ENCODE data around the gene FOXS1. TPM values are rescaled to one million over a fixed set of nuclear protein-coding genes. Genes with fewer than 3 reads are reported as not detected.

Gene FOXS1
- total RNA-seq, 1 experiment from 2014 or later, result 0.22 TPM

- Histone ChIP-seq H2BK5ac (ENCODE audit: insufficient read length, low read length) (no peak overlapping the region), H2BK120ac (ENCODE audit: low read depth, low read length, poor library complexity, severe bottlenecking) (no peak overlapping the region), H3T11ph (ENCODE audit: low read length) (no peak overlapping the region), H3K56ac (ENCODE audit: insufficient read length, low read depth, low read length) (no peak overlapping the region), H3K4ac (ENCODE audit: low read depth, low read length) (no peak overlapping the region), H3K14ac (ENCODE audit: insufficient read depth, low read length) (no peak overlapping the region), H3K79me2 (ENCODE audit: insufficient read depth, low read length) (no peaks in the 10 kb centered on the region), H3K79me1 (ENCODE audit: insufficient read depth, low read depth, low read length, poor library complexity, severe bottlenecking) (no peaks in the 10 kb centered on the region), H3K4me1 (ENCODE audit: insufficient read depth, low read length) (no peaks in the 10 kb centered on the region), H2BK12ac (ENCODE audit: insufficient read length, low read depth, low read length) (no peak overlapping the region), H2AFZ (ENCODE audit: low read length) (no peak overlapping the region), H3K4me2 (ENCODE audit: insufficient read depth, insufficient read length, low read length) (no peak overlapping the region), H4K20me1 (ENCODE audit: control insufficient read depth, insufficient read depth, insufficient read length) (no peaks in the 10 kb centered on the region), H2BK15ac (ENCODE audit: low read depth, low read length) (no peak overlapping the region), H2AK5ac (ENCODE audit: insufficient read length, low read length) (no peak overlapping the region), H3K27me3 (ENCODE audit: insufficient read depth, low read length) (no peaks in the 10 kb centered on the region), H3K9me3 (ENCODE audit: control insufficient read depth, low read depth, low read length) (no peaks in the 10 kb centered on the region), H4K5ac (ENCODE audit: insufficient read length, low read depth, low read length) (no peak overlapping the region), H2BK20ac (ENCODE audit: low read depth, low read length, poor library complexity, severe bottlenecking) (no peak overlapping the region), H4K91ac (ENCODE audit: insufficient read length, low read depth, low read length) (no peak overlapping the region), H3K18ac (ENCODE audit: insufficient read length, low read depth, low read length) (no peak overlapping the region), H3K27ac (ENCODE audit: insufficient read length, low read depth, low read length) (no peak overlapping the region), H4K8ac (replicated peaks; ENCODE audit: insufficient read length, low read depth, low read length) (no peak overlapping the region), H3K23me2 (ENCODE audit: insufficient read length, low read depth, low read length, poor library complexity, severe bottlenecking) (no peaks in the 10 kb centered on the region), H3K23ac (ENCODE audit: insufficient read length, low read depth, low read length) (no peak overlapping the region), H3K9ac (ENCODE audit: extremely low read depth, insufficient read length, low read length) (no peak overlapping the region)
- no peak overlapping the region for H3K4me3 Mint-ChIP-seq
- no peak overlapping the region for H3K27ac Mint-ChIP-seq
- TF ChIP-seq, protein P1, sequence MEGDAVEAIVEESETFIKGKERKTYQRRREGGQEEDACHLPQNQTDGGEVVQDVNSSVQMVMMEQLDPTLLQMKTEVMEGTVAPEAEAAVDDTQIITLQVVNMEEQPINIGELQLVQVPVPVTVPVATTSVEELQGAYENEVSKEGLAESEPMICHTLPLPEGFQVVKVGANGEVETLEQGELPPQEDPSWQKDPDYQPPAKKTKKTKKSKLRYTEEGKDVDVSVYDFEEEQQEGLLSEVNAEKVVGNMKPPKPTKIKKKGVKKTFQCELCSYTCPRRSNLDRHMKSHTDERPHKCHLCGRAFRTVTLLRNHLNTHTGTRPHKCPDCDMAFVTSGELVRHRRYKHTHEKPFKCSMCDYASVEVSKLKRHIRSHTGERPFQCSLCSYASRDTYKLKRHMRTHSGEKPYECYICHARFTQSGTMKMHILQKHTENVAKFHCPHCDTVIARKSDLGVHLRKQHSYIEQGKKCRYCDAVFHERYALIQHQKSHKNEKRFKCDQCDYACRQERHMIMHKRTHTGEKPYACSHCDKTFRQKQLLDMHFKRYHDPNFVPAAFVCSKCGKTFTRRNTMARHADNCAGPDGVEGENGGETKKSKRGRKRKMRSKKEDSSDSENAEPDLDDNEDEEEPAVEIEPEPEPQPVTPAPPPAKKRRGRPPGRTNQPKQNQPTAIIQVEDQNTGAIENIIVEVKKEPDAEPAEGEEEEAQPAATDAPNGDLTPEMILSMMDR (conservative IDR thresholded peaks at IDR 0.05), result no peak
- H3K4me1 Mint-ChIP-seq, result no peaks in the 10 kb centered on the region
- no CpG with 5 or more reads among the region's 3 CpGs for WGBS (ENCODE audit: extremely low coverage, insufficient read length, low lambda C conversion rate)
- no peaks in the 10 kb centered on the region for H3K27me3 Mint-ChIP-seq (ENCODE audit: low read depth)
- no peak for DNase-seq
- no peaks in the 10 kb centered on the region; a peak in 1 of 5 replicates for H3K9me3 Mint-ChIP-seq
- H3K36me3 Mint-ChIP-seq (ENCODE audit: insufficient read depth in 1 of 3, low read depth in 3 of 3), result peaks cover 0 to 30% (median 16%) of the 10 kb centered on the region in 3 experiments; a peak in 5 of 7 replicates
Measured at GRCh38 chr20:31808481-31808880, 36.9 kb downstream of the FOXS1 start.
